Loucy (cell line): ENCODE measurements around the gene RHBDF1.

Source experiments
- H2AFZ ChIP-seq: fragments of 200-600 bp; sonication (generic); 2 replicates; pipeline ENCODE4 v1.6.0; 2016; ENCODE audit warnings: antibody characterized with exemption, mild to moderate bottlenecking, low read length, moderate library complexity
- H3F3A ChIP-seq: fragments of 200-600 bp; 2 replicates; pipeline ENCODE4 v1.6.0; 2016; ENCODE audit warnings: antibody characterized with exemption, low read depth, mild to moderate bottlenecking
- H3K27me3 ChIP-seq: fragments of 200-600 bp; sonication (generic); 2 replicates; pipeline ENCODE4 v1.6.1; 2014; ENCODE audit warnings: low read length, mild to moderate bottlenecking; ENCODE audit not compliant: insufficient read depth, poor library complexity, severe bottlenecking
- H3K36me3 ChIP-seq: fragments of 200-600 bp; sonication (generic); 2 replicates; pipeline ENCODE4 v1.6.1; 2016; ENCODE audit warnings: low read length; ENCODE audit not compliant: insufficient read depth
- H3K4me1 ChIP-seq: fragments of 200-600 bp; sonication (generic); 2 replicates; pipeline ENCODE4 v1.5.1; 2014; ENCODE audit warnings: low read length, mild to moderate bottlenecking; ENCODE audit not compliant: insufficient read depth, poor library complexity, severe bottlenecking
- H3K4me2 ChIP-seq: fragments of 200-600 bp; sonication (generic); 2 replicates; pipeline ENCODE4 v1.6.0; 2014; ENCODE audit warnings: antibody characterized with exemption, low read length, low read depth, mild to moderate bottlenecking; ENCODE audit not compliant: poor library complexity, severe bottlenecking
- H3K4me3 ChIP-seq: fragments of 200-600 bp; sonication (generic); 2 replicates; pipeline ENCODE4 v1.5.1; 2014; ENCODE audit warnings: low read length, mild to moderate bottlenecking, mixed read lengths; ENCODE audit not compliant: poor library complexity, severe bottlenecking
- H3K79me2 ChIP-seq: fragments of 200-600 bp; sonication (generic); 2 replicates; pipeline ENCODE4 v1.6.1; 2014; ENCODE audit warnings: low read length; ENCODE audit not compliant: insufficient read depth
- H3K9ac ChIP-seq: fragments of 200-600 bp; sonication (generic); 2 replicates; pipeline ENCODE4 v1.6.0; 2014; ENCODE audit warnings: mild to moderate bottlenecking, low read depth, low read length, moderate library complexity; ENCODE audit not compliant: poor library complexity, severe bottlenecking
- H3K9me2 ChIP-seq: fragments of 200-600 bp; sonication (generic); replicated peaks from 2 replicates; pipeline ENCODE4 v1.6.1; 2016; ENCODE audit warnings: low read depth, low read length, mixed read lengths
- H3K9me3 ChIP-seq: fragments of 200-600 bp; sonication (generic); 2 replicates; pipeline ENCODE4 v1.6.1; 2014; ENCODE audit warnings: mild to moderate bottlenecking, antibody characterized with exemption, low read length, low read depth; ENCODE audit not compliant: insufficient read depth
- H4K20me1 ChIP-seq: fragments of 200-600 bp; sonication (generic); 2 replicates; pipeline ENCODE4 v1.6.0; 2014; ENCODE audit warnings: antibody characterized with exemption, low read length, mild to moderate bottlenecking; ENCODE audit not compliant: insufficient read depth, poor library complexity, severe bottlenecking
- EZH2phosphoT487 ChIP-seq: fragments of 200-600 bp; IDR thresholded peaks from 2 replicates; pipeline ENCODE4 v1.6.1; 2018; ENCODE audit warnings: antibody characterized with exemption, mild to moderate bottlenecking, moderate library complexity, borderline replicate concordance
- TF ChIP-seq, protein P1 (sequence below): fragments of 200-600 bp; sonication (generic); conservative IDR thresholded peaks from 2 replicates; pipeline ENCODE4 v1.5.1; 2014; ENCODE audit warnings: mild to moderate bottlenecking, antibody characterized with exemption, low read length

RHBDF1 gene

DNA sequence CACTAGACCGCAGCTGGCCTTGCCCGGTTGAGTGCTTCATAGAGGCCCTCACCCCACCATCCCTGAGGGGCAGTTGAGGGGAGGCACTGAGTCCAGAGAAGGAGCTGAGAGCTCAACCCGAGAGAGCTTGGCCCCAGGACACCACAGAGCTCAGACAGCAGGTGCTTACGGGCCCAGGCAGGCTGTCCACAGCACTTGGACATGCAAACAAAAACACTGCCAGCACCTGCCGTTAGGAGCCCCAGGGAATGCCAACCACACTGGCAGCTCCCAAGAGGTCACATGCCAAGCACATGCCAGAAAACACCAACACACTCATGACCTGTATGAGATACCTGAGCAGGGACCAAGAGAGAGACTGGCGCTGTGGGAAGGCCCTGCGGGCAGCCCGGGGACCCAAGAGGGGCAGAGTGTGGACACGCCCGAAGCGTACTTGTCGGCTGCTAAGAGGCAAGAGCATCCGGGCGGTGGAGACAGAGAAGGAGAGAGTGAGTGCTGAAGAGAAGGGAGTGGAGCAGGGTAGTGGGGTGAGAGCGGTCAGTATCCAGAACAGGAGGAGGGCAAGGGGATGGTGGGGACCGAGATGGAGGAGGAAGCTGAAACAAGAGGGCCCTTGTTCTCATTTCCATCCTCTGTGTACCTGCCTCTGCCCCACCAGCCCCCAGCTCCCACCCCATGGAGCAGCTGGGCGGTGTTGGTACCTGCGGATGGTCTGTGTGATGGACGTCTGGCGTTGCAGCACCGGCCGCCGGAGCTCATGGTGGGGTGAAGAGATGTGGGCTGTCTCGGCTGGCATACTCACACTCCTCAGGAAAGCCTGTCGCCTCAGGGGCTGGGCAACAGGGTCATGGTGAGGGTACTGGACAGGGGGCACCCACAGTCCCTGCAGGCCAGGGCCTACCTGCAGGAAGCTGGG is 8.2 kb downstream of the RHBDF1 start:
- Histone ChIP-seq H3K9ac (no peak overlapping the region), H3K4me1 (peaks cover 14% of the 10 kb centered on the region), H3K4me2 (no peak overlapping the region), H3K9me3 (no peaks in the 10 kb centered on the region), H3K4me3 (no peak overlapping the region), H3F3A (no peaks in the 10 kb centered on the region), H3K9me2 (no peaks in the 10 kb centered on the region), H2AFZ (no peak overlapping the region), H3K36me3 (no peaks in the 10 kb centered on the region), H4K20me1 (no peaks in the 10 kb centered on the region), H3K27me3 (no peaks in the 10 kb centered on the region), H3K79me2 (no peaks in the 10 kb centered on the region)
- TF ChIP-seq, protein P1, sequence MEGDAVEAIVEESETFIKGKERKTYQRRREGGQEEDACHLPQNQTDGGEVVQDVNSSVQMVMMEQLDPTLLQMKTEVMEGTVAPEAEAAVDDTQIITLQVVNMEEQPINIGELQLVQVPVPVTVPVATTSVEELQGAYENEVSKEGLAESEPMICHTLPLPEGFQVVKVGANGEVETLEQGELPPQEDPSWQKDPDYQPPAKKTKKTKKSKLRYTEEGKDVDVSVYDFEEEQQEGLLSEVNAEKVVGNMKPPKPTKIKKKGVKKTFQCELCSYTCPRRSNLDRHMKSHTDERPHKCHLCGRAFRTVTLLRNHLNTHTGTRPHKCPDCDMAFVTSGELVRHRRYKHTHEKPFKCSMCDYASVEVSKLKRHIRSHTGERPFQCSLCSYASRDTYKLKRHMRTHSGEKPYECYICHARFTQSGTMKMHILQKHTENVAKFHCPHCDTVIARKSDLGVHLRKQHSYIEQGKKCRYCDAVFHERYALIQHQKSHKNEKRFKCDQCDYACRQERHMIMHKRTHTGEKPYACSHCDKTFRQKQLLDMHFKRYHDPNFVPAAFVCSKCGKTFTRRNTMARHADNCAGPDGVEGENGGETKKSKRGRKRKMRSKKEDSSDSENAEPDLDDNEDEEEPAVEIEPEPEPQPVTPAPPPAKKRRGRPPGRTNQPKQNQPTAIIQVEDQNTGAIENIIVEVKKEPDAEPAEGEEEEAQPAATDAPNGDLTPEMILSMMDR = no peak
- TF ChIP-seq EZH2phosphoT487 = no peak

DNA sequence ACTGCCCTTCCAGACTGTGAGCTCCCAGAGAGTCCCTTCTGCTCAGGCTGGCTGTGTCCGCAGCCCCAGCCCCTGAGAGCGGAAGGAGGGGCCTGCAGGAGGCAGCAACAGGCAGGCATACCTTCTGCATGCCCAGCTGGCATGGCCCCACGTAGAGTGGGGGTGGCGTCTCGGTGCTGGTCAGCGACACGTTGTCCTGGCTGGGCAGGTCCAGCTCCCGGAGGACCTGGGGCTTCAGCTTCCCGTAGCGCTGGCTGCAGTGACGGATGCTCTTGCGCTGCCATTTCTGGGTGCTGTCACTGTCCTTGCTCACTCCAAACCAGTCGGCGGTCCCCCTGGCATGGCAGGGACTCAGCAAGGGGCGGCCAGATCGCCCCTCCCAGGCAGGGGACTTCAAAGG is 9.0 kb downstream of the RHBDF1 start:
- Histone ChIP-seq H3K27me3 (no peaks in the 10 kb centered on the region), H3K36me3 (no peaks in the 10 kb centered on the region), H3K79me2 (no peaks in the 10 kb centered on the region), H3K9me3 (no peaks in the 10 kb centered on the region), H3K9me2 (no peaks in the 10 kb centered on the region), H3K4me1 (peaks cover 15% of the 10 kb centered on the region), H4K20me1 (no peaks in the 10 kb centered on the region), H3K4me3 (no peak overlapping the region), H3F3A (no peaks in the 10 kb centered on the region), H3K9ac (no peak overlapping the region), H2AFZ (no peak overlapping the region), H3K4me2 (no peak overlapping the region)
- no peak for TF ChIP-seq EZH2phosphoT487
- TF ChIP-seq, protein P1 = no peak

DNA sequence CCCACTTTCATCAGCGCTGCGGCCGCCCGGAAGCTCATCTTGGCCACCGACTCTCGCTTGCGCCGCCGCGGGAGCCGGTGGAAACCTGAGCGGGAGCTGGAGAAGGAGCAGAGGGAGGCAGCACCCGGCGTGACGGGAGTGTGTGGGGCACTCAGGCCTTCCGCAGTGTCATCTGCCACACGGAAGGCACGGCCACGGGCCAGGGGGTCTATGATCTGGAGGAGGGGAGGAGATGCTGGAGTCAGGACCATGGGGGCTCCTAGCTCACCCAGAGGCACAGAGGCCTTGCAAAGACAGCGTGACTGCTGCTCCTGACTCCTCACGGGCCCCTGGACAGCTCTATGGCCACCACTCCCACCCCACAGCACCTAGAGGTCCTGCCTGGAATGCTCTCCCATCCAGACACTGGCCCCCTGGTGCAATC is 9.5 kb downstream of the RHBDF1 start:
- no peaks in the 10 kb centered on the region for H3K27me3 ChIP-seq
- no peak overlapping the region for H3K9ac ChIP-seq
- TF ChIP-seq EZH2phosphoT487 = no peak
- TF ChIP-seq, protein P1 = no peak
- no peaks in the 10 kb centered on the region for H3F3A ChIP-seq
- no peaks in the 10 kb centered on the region for H3K9me3 ChIP-seq
- H3K4me3 ChIP-seq = no peak overlapping the region
- H3K79me2 ChIP-seq = no peaks in the 10 kb centered on the region
- no peak overlapping the region for H2AFZ ChIP-seq
- H3K4me1 ChIP-seq = peaks cover 18% of the 10 kb centered on the region
- H3K9me2 ChIP-seq = no peaks in the 10 kb centered on the region
- H4K20me1 ChIP-seq = no peaks in the 10 kb centered on the region
- H3K4me2 ChIP-seq = no peak overlapping the region
- H3K36me3 ChIP-seq = no peaks in the 10 kb centered on the region
